Activated T-cell treated with anti-CD3 and anti-CD28 coated beads, Interleukin-2, amount 50 U/mL, for 1 hour (primary cell): ENCODE measurements around the gene SYT1.

Source experiments
- DNase-seq: peaks from one replicate; pipeline ENCODE4 v3.0.0-alpha.2; 2020

SYT1 gene

GRCh38 chr12:79236920-79237319 is 372.3 kb downstream of the SYT1 start:
- no peak for DNase-seq

GRCh38 chr12:79238246-79238645 is 373.7 kb downstream of the SYT1 start:
- DNase-seq = no peak

GRCh38 chr12:79247494-79247893 is 382.9 kb downstream of the SYT1 start:
- DNase-seq = no peak

- no peak for DNase-seq
These were observed 385.6 kb downstream of the SYT1 start for GRCh38 chr12:79250186-79250585.

GRCh38 chr12:79250960-79251755 is 386.6 kb downstream of the SYT1 start:
- no peak for DNase-seq

- DNase-seq = no peak
These were observed 387.9 kb downstream of the SYT1 start for GRCh38 chr12:79252358-79253075.

GRCh38 chr12:79255288-79255687 is 390.7 kb downstream of the SYT1 start:
- no peak for DNase-seq

- no peak for DNase-seq
These were observed 396.3 kb downstream of the SYT1 start for GRCh38 chr12:79260923-79261322.

GRCh38 chr12:79262938-79263337 is 398.4 kb downstream of the SYT1 start:
- DNase-seq = no peak

- no peak for DNase-seq
These were observed 402.0 kb downstream of the SYT1 start for GRCh38 chr12:79266343-79267144.

- no peak for DNase-seq
These were observed 403.0 kb downstream of the SYT1 start for GRCh38 chr12:79267580-79267979.

- no peak for DNase-seq
These were observed 410.0 kb downstream of the SYT1 start for GRCh38 chr12:79274501-79275064.

- DNase-seq = no peak
These were observed 411.1 kb downstream of the SYT1 start for GRCh38 chr12:79275631-79276030.

- DNase-seq = no peak
These were observed 418.8 kb downstream of the SYT1 start for GRCh38 chr12:79283364-79283763.

- no peak for DNase-seq
These were observed 424.3 kb downstream of the SYT1 start for GRCh38 chr12:79288911-79289310.

- DNase-seq = no peak
These were observed 427.1 kb downstream of the SYT1 start for GRCh38 chr12:79291711-79292110.

GRCh38 chr12:79294590-79294989 is 430.0 kb downstream of the SYT1 start:
- no peak for DNase-seq

- DNase-seq = no peak
These were observed 431.0 kb downstream of the SYT1 start for GRCh38 chr12:79295572-79295971.

GRCh38 chr12:79296133-79296532 is 431.6 kb downstream of the SYT1 start:
- DNase-seq = no peak

GRCh38 chr12:79296871-79297270 is 432.3 kb downstream of the SYT1 start:
- no peak for DNase-seq

GRCh38 chr12:79298506-79298905 is 433.9 kb downstream of the SYT1 start:
- no peak for DNase-seq

GRCh38 chr12:79299447-79300198 is 435.0 kb downstream of the SYT1 start:
- no peak for DNase-seq

GRCh38 chr12:79300199-79300568 is 435.6 kb downstream of the SYT1 start:
- DNase-seq = no peak
